Liver (tissue), 9 donors: ENCODE measurements around the gene DMRTB1. TPM values are rescaled to one million over a fixed set of nuclear protein-coding genes. Genes with fewer than 3 reads are reported as not detected.

Source experiments
- DNase-seq: peaks from one replicate; pipeline ENCODE4 v3.0.0-alpha.2; 2017; ENCODE audit warnings: low spot score
- H3K27ac ChIP-seq, 2 donors: one replicate each; pipeline ENCODE4 v1.7.0; 2013; ENCODE audit warnings: inconsistent platforms in 2 of 2, low read length in 2 of 2, control low read depth in 1 of 2, low read depth in 1 of 2, mild to moderate bottlenecking in 1 of 2
- H3K27me3 ChIP-seq, 4 donors: one replicate each; pipeline versions ENCODE4 v1.6.1 to v1.7.0; 2013; ENCODE audit warnings: low read length in 3 of 4, inconsistent platforms in 1 of 4, mild to moderate bottlenecking in 1 of 4, moderate library complexity in 1 of 4; ENCODE audit not compliant: control insufficient read depth in 4 of 4, insufficient read depth in 4 of 4
- H3K36me3 ChIP-seq, 4 donors: one replicate each; pipeline versions ENCODE4 v1.6.1 to v1.7.0; 2013; ENCODE audit warnings: low read length in 3 of 4, mild to moderate bottlenecking in 3 of 4, low read depth in 1 of 4, moderate library complexity in 1 of 4; ENCODE audit not compliant: control insufficient read depth in 4 of 4, insufficient read depth in 3 of 4
- H3K4me1 ChIP-seq, 4 donors: one replicate each; pipeline versions ENCODE4 v1.6.1 to v1.7.0; 2013; ENCODE audit warnings: low read length in 3 of 4, mild to moderate bottlenecking in 3 of 4, moderate library complexity in 1 of 4; ENCODE audit not compliant: control insufficient read depth in 4 of 4, insufficient read depth in 4 of 4
- H3K4me3 ChIP-seq, 3 donors: one replicate each; pipeline versions ENCODE4 v1.6.1 to v1.7.0; 2013; ENCODE audit warnings: low read length in 3 of 3, control low read depth in 1 of 3, low read depth in 1 of 3, mild to moderate bottlenecking in 1 of 3
- H3K9ac ChIP-seq, 2 donors: one replicate each; pipeline ENCODE4 v1.7.0; 2013; ENCODE audit warnings: low read length in 2 of 2, mild to moderate bottlenecking in 2 of 2, moderate library complexity in 2 of 2, control low read depth in 1 of 2, low read depth in 1 of 2
- H3K9me3 ChIP-seq, 4 donors: one replicate each; pipeline versions ENCODE4 v1.6.1 to v1.7.0; 2013; ENCODE audit warnings: low read length in 3 of 4; ENCODE audit not compliant: control insufficient read depth in 4 of 4
- EGR1 ChIP-seq, 2 donors: IDR thresholded peaks; 2 replicates each; pipeline ENCODE4 v1.6.1; 2016 to 2018; ENCODE audit warnings: antibody characterized with exemption in 2 of 2, low read depth in 2 of 2
- FOXA1 ChIP-seq: IDR thresholded peaks from 2 replicates; pipeline ENCODE4 v1.6.1; 2016; ENCODE audit warnings: antibody characterized with exemption
- FOXA2 ChIP-seq: IDR thresholded peaks from 2 replicates; pipeline ENCODE4 v1.6.1; 2016; ENCODE audit warnings: antibody characterized with exemption
- HNF4A ChIP-seq, 2 donors: conservative IDR thresholded peaks; 2 replicates each; pipeline ENCODE4 v1.6.1; 2016; ENCODE audit warnings: antibody characterized with exemption in 2 of 2, mild to moderate bottlenecking in 2 of 2
- HNF4G ChIP-seq: IDR thresholded peaks from 2 replicates; pipeline ENCODE4 v1.6.1; 2016; ENCODE audit warnings: antibody characterized with exemption
- RAD21 ChIP-seq, 2 donors: IDR thresholded peaks; 2 replicates each; pipeline ENCODE4 v1.6.1; 2016; ENCODE audit warnings: antibody characterized with exemption in 2 of 2, mild to moderate bottlenecking in 2 of 2
- SP1 ChIP-seq: IDR thresholded peaks from 2 replicates; pipeline ENCODE4 v1.6.1; 2018; ENCODE audit warnings: antibody characterized with exemption, mild to moderate bottlenecking
- TAF1 ChIP-seq: conservative IDR thresholded peaks from 2 replicates; pipeline ENCODE4 v1.6.1; 2016; ENCODE audit warnings: antibody characterized with exemption, mild to moderate bottlenecking
- WGBS: extraction: QIAGEN DNeasy Blood & Tissue Kit; methylation state at CpG from one replicate; pipeline ENCODE4 v1.1.7; 2013; 5-methylcytosine and 5-hydroxymethylcytosine counted together
- polyA plus RNA-seq, 2 donors: library from polyadenylated mRNA; stranded (reverse) in 1 of 2; unstranded in 1 of 2; fragments of 200-250 nt in 1 of 2; fragments of >200 nt in 1 of 2; fragmentation: Nextera tagmentation in 1 of 2; extraction: Ambion mirVana in 1 of 2; gene quantifications; one replicate each; pipeline versions ENCODE4 v1.2.1 to v1.2.3, GENCODE V29; 2013 to 2015
- total RNA-seq, 2 donors: library from RNA; depleted of rRNA; stranded (reverse); fragments of >200 nt; gene quantifications; one replicate each; pipeline ENCODE4 v1.2.3, GENCODE V29; 2014
- TF ChIP-seq, protein P1 (sequence below): fragments of 150-350 bp; IDR thresholded peaks from 2 replicates; pipeline ENCODE4 v1.5.1; 2017; ENCODE audit warnings: improper control_type of control experiment, low read depth, low read length; ENCODE audit not compliant: missing input control
- TF ChIP-seq, protein P2 (sequence below): IDR thresholded peaks from 2 replicates; pipeline ENCODE4 v1.6.1; 2016; ENCODE audit warnings: antibody characterized with exemption
- TF ChIP-seq, protein P3 (sequence below): IDR thresholded peaks from 2 replicates; pipeline ENCODE4 v1.6.1; 2016; ENCODE audit warnings: antibody characterized with exemption
- TF ChIP-seq, protein P4 (sequence below): IDR thresholded peaks from 2 replicates; pipeline ENCODE4 v1.6.1; 2016; ENCODE audit warnings: antibody characterized with exemption, mild to moderate bottlenecking
- TF ChIP-seq, protein P5 (sequence below): IDR thresholded peaks from 2 replicates; pipeline ENCODE4 v1.6.1; 2016; ENCODE audit warnings: antibody characterized with exemption
- donor health status: healthy.
- donor health status: healthy.
- donor health status: healthy.
- donor health status: healthy.
- donor health status: healthy.

Gene DMRTB1
- total and polyA plus RNA-seq, 4 donors, result not detected

DNA sequence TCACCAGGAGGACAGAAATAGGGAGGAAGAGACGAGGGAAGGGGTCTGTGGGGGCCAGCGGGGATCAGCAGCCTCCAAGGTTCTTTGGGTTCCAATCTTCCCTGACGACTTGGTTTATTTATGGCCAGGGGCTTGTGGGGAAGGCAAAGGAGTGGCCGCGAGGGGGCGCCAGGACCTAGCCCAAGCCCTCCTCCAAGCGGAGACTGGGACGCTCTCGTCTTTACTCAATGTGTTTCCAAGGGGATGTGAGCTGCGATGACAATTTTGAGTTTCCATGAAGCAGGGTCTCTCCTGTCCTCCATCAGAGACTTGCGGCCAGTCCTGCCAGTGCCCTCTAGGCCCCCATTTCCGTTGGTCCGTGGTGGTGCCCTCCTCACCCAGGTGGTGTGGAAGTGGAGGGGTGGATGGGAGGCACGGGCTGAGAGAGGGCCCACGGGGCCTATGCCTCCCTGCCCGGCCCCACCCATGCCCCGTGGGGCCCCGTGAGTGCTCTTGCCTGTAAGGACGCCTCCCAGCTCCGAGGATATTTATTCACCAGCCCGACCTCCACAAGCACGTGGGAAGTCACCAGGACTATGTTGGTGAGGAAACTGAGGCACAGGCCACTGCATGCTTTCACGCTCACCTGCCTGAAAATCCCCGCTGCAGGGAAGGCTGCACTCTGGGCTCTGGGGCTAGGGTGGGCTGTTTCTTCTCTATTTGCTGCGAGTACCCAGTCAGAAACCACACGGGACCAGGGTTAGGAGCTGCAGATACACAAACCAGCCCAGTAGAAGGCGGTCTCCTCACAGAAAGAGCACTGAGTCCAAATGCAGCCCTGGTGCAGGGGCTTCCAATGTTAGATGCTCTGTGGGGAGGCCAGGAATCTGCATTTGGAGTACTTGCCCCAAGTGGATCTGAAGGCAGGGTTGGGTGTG lies 26.5 kb downstream of the DMRTB1 start:
- Histone ChIP-seq H3K9me3 (peaks cover 0 to 4% (median 2%) of the 10 kb centered on the region in 4 donors), H3K27ac (no peak overlapping the region), H3K4me3 (no peak overlapping the region), H3K4me1 (no peaks in the 10 kb centered on the region), H3K9ac (no peak overlapping the region), H3K27me3 (peaks cover 0 to 5% (median under 1%) of the 10 kb centered on the region in 4 donors), H3K36me3 (no peaks in the 10 kb centered on the region)
- TF ChIP-seq, protein P1, sequence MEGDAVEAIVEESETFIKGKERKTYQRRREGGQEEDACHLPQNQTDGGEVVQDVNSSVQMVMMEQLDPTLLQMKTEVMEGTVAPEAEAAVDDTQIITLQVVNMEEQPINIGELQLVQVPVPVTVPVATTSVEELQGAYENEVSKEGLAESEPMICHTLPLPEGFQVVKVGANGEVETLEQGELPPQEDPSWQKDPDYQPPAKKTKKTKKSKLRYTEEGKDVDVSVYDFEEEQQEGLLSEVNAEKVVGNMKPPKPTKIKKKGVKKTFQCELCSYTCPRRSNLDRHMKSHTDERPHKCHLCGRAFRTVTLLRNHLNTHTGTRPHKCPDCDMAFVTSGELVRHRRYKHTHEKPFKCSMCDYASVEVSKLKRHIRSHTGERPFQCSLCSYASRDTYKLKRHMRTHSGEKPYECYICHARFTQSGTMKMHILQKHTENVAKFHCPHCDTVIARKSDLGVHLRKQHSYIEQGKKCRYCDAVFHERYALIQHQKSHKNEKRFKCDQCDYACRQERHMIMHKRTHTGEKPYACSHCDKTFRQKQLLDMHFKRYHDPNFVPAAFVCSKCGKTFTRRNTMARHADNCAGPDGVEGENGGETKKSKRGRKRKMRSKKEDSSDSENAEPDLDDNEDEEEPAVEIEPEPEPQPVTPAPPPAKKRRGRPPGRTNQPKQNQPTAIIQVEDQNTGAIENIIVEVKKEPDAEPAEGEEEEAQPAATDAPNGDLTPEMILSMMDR, result peak; percentile 78
- TF ChIP-seq FOXA1 (no peak), HNF4A (conservative IDR thresholded peaks at IDR 0.05) (no peak), RAD21 (IDR thresholded peaks at IDR 0.05) (peak; percentile 90 to 92)
- WGBS, result 26% methylated on average over 27 of the region's 27 CpGs
- DNase-seq, result peak; percentile 77

DNA sequence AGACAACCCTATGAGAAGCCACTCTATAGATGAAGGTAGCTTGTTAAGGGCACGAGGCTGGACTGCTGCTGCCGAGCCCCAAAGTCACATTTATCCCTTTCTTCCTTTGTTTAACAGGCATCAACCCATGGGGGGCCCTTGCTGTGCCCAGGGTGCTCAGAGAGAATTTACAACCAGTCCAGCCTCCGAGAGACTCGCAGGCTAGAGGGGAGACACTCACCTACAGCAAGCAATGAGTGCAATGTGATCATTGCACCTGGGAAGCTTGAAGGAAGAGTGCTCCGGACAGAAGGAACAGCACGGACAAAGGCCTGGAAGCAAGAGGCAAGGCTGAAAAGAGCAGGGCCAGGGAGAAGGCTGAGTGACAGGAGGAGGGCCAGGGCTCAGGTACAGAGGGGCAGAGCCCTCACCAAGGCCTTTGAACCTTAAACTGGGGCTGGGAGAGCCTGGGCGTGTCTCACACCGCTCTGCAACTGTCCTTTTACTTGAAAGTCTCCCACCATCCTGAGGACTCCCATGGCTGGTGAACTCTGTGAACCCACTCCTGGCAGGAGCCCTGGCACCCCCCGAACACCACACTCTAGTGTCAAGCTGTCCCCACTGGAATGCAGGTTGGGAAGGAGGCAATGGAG lies 27.3 kb downstream of the DMRTB1 start:
- no peak overlapping the region for H3K27ac ChIP-seq
- H3K4me3 ChIP-seq, result no peak overlapping the region
- TF ChIP-seq, protein P2, sequence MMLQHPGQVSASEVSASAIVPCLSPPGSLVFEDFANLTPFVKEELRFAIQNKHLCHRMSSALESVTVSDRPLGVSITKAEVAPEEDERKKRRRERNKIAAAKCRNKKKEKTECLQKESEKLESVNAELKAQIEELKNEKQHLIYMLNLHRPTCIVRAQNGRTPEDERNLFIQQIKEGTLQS, result no peak
- TF ChIP-seq, protein P1, result no peak
- TF ChIP-seq FOXA1, result no peak
- TF ChIP-seq SP1, result no peak
- TF ChIP-seq EGR1 (IDR thresholded peaks at IDR 0.05; ENCODE audit: low read depth in 2 of 2), result no peak
- H3K36me3 ChIP-seq, result no peaks in the 10 kb centered on the region
- H3K4me1 ChIP-seq, result no peaks in the 10 kb centered on the region
- WGBS, result 65% methylated on average over 9 of the region's 9 CpGs
- peaks cover 0 to 5% (median under 1%) of the 10 kb centered on the region in 4 donors for H3K27me3 ChIP-seq
- no peak overlapping the region for H3K9ac ChIP-seq
- DNase-seq, result no peak
- peaks cover 0 to 4% (median 2%) of the 10 kb centered on the region in 4 donors for H3K9me3 ChIP-seq

DNA sequence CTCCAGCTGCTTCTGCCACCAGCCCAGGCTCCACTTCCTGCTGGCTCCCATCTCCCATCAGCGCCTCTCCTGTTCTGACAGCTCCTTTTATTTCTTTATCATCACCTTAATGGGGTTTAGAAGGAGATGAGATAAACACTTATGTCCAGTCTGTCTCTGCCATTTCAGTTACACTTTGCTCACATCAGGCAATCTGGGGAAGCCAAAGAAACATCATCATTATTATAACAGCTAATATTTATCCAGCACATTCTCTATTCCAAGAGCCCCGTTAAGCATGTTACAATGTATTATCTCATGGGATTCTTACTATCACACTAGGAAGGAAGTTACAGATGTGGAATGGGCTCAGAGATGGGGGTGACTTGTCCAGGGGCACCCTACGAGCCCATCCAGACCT lies 31.2 kb downstream of the DMRTB1 start:
- Histone ChIP-seq H3K36me3 (no peaks in the 10 kb centered on the region), H3K4me3 (no peak overlapping the region), H3K27ac (no peak overlapping the region), H3K9ac (no peak overlapping the region), H3K27me3 (peaks cover 0 to 5% (median 0%) of the 10 kb centered on the region in 4 donors), H3K4me1 (no peaks in the 10 kb centered on the region), H3K9me3 (peaks cover 0 to 4% (median 2%) of the 10 kb centered on the region in 4 donors)
- WGBS, result 61% methylated on average over 3 of the region's 3 CpGs
- no peak for DNase-seq
- no peak for TF ChIP-seq RAD21 (IDR thresholded peaks at IDR 0.05)
- TF ChIP-seq, protein P3, sequence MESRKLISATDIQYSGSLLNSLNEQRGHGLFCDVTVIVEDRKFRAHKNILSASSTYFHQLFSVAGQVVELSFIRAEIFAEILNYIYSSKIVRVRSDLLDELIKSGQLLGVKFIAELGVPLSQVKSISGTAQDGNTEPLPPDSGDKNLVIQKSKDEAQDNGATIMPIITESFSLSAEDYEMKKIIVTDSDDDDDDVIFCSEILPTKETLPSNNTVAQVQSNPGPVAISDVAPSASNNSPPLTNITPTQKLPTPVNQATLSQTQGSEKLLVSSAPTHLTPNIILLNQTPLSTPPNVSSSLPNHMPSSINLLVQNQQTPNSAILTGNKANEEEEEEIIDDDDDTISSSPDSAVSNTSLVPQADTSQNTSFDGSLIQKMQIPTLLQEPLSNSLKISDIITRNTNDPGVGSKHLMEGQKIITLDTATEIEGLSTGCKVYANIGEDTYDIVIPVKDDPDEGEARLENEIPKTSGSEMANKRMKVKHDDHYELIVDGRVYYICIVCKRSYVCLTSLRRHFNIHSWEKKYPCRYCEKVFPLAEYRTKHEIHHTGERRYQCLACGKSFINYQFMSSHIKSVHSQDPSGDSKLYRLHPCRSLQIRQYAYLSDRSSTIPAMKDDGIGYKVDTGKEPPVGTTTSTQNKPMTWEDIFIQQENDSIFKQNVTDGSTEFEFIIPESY, result no peak
- TF ChIP-seq FOXA2, result no peak
- TF ChIP-seq, protein P4, sequence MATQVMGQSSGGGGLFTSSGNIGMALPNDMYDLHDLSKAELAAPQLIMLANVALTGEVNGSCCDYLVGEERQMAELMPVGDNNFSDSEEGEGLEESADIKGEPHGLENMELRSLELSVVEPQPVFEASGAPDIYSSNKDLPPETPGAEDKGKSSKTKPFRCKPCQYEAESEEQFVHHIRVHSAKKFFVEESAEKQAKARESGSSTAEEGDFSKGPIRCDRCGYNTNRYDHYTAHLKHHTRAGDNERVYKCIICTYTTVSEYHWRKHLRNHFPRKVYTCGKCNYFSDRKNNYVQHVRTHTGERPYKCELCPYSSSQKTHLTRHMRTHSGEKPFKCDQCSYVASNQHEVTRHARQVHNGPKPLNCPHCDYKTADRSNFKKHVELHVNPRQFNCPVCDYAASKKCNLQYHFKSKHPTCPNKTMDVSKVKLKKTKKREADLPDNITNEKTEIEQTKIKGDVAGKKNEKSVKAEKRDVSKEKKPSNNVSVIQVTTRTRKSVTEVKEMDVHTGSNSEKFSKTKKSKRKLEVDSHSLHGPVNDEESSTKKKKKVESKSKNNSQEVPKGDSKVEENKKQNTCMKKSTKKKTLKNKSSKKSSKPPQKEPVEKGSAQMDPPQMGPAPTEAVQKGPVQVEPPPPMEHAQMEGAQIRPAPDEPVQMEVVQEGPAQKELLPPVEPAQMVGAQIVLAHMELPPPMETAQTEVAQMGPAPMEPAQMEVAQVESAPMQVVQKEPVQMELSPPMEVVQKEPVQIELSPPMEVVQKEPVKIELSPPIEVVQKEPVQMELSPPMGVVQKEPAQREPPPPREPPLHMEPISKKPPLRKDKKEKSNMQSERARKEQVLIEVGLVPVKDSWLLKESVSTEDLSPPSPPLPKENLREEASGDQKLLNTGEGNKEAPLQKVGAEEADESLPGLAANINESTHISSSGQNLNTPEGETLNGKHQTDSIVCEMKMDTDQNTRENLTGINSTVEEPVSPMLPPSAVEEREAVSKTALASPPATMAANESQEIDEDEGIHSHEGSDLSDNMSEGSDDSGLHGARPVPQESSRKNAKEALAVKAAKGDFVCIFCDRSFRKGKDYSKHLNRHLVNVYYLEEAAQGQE, result no peak
- TF ChIP-seq TAF1, result no peak
- TF ChIP-seq, protein P5, sequence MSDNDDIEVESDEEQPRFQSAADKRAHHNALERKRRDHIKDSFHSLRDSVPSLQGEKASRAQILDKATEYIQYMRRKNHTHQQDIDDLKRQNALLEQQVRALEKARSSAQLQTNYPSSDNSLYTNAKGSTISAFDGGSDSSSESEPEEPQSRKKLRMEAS, result no peak
- TF ChIP-seq, protein P2, result no peak
- no peak for TF ChIP-seq HNF4G
